Epithelial cell of prostate (primary cell): ENCODE data around the gene LRRC15.

ENCODE experiments used
- DNase-seq: peaks from one replicate; pipeline ENCODE4 v3.0.0-alpha.2; 2011; ENCODE audit warnings: low read depth, low spot score
- H3K27ac ChIP-seq: fragments of 450-650 bp; 2 replicates; pipeline ENCODE4 v1.5.1; 2017; ENCODE audit warnings: mild to moderate bottlenecking

Gene LRRC15

GRCh38 chr3:194386648-194387047 is 17.1 kb upstream of the LRRC15 start:
- no peak overlapping the region for H3K27ac ChIP-seq
- DNase-seq = no peak

GRCh38 chr3:194386066-194386465 is 16.5 kb upstream of the LRRC15 start:
- H3K27ac ChIP-seq = no peak overlapping the region
- DNase-seq = no peak

GRCh38 chr3:194384569-194385001 is 15.0 kb upstream of the LRRC15 start:
- H3K27ac ChIP-seq = no peak overlapping the region
- DNase-seq = no peak

GRCh38 chr3:194384156-194384555 is 14.6 kb upstream of the LRRC15 start:
- DNase-seq = no peak

GRCh38 chr3:194383276-194383940 is 13.9 kb upstream of the LRRC15 start:
- no peak for DNase-seq
- no peak overlapping the region for H3K27ac ChIP-seq

More at GRCh38 chr3:194384156-194384555, 14.6 kb upstream of the LRRC15 start:
- no peak overlapping the region for H3K27ac ChIP-seq

- DNase-seq = no peak
- no peak overlapping the region for H3K27ac ChIP-seq
Observed at GRCh38 chr3:194382892-194383223, 13.3 kb upstream of the LRRC15 start.

GRCh38 chr3:194382196-194382891 is 12.8 kb upstream of the LRRC15 start:
- no peak for DNase-seq
- no peak overlapping the region for H3K27ac ChIP-seq

- no peak for DNase-seq
Observed at GRCh38 chr3:194381460-194381875, 11.9 kb upstream of the LRRC15 start.

GRCh38 chr3:194380326-194380725 is 10.8 kb upstream of the LRRC15 start:
- DNase-seq = no peak
- H3K27ac ChIP-seq = no peak overlapping the region

More at GRCh38 chr3:194381460-194381875, 11.9 kb upstream of the LRRC15 start:
- no peak overlapping the region for H3K27ac ChIP-seq

- H3K27ac ChIP-seq = no peak overlapping the region
- no peak for DNase-seq
Observed at GRCh38 chr3:194379651-194380050, 10.1 kb upstream of the LRRC15 start.

GRCh38 chr3:194379231-194379630 is 9.7 kb upstream of the LRRC15 start:
- H3K27ac ChIP-seq = no peak overlapping the region
- DNase-seq = no peak

GRCh38 chr3:194377708-194378107 is 8.2 kb upstream of the LRRC15 start:
- no peak for DNase-seq
- H3K27ac ChIP-seq = no peak overlapping the region

- no peak overlapping the region for H3K27ac ChIP-seq
- DNase-seq = no peak
Observed at GRCh38 chr3:194376241-194376560, 6.7 kb upstream of the LRRC15 start.

GRCh38 chr3:194375473-194376240 is 6.1 kb upstream of the LRRC15 start:
- no peak overlapping the region for H3K27ac ChIP-seq
- no peak for DNase-seq

- DNase-seq = no peak
- no peak overlapping the region for H3K27ac ChIP-seq
Observed at GRCh38 chr3:194374935-194375334, 5.4 kb upstream of the LRRC15 start.

GRCh38 chr3:194373899-194374298 is 4.4 kb upstream of the LRRC15 start:
- DNase-seq = no peak
- no peak overlapping the region for H3K27ac ChIP-seq

- no peak for DNase-seq
- no peak overlapping the region for H3K27ac ChIP-seq
Observed at GRCh38 chr3:194373028-194373427, 3.5 kb upstream of the LRRC15 start.

GRCh38 chr3:194370753-194371152 is 1.2 kb upstream of the LRRC15 start:
- no peak overlapping the region for H3K27ac ChIP-seq
- no peak for DNase-seq

- DNase-seq = no peak
- no peak overlapping the region for H3K27ac ChIP-seq
Observed at GRCh38 chr3:194368918-194369317, 625 bp downstream of the LRRC15 start.

GRCh38 chr3:194367992-194368841 is 1.3 kb downstream of the LRRC15 start:
- DNase-seq = no peak
- no peak overlapping the region for H3K27ac ChIP-seq
